Mucosa of descending colon (tissue), 3 donors: ENCODE results near the gene ANKRD45. TPM values are rescaled to one million over a fixed set of nuclear protein-coding genes. Genes with fewer than 3 reads are reported as not detected.
"Not testable (repeated sequence)": the region's sequence is repeated elsewhere in the genome, so short reads cannot be mapped to it uniquely, and the experiment has no call there.

ENCODE experiments used
- ATAC-seq: fragments of 200-7000 bp; cut with Tn5 transposase; one replicate; pipeline ENCODE4 v1.9.1; 2020; ENCODE audit warnings: mild to moderate bottlenecking, moderate library complexity
- DNase-seq, 3 donors: peaks; one replicate each; pipeline ENCODE4 v3.0.0-alpha.2; 2020
- H3K36me3 ChIP-seq: fragments of 200-600 bp; one replicate; pipeline ENCODE4 v1.8.0; 2021; ENCODE audit warnings: low read depth, mild to moderate bottlenecking
- H3K4me1 ChIP-seq: fragments of 200-600 bp; one replicate; pipeline ENCODE4 v1.8.0; 2021; ENCODE audit warnings: low read depth, mild to moderate bottlenecking
- H3K4me3 ChIP-seq: fragments of 200-600 bp; one replicate; pipeline ENCODE4 v1.8.0; 2021; ENCODE audit warnings: mild to moderate bottlenecking
- H3K9me3 ChIP-seq: fragments of 200-600 bp; one replicate; pipeline ENCODE4 v1.8.0; 2021; ENCODE audit warnings: mild to moderate bottlenecking
- CTCF ChIP-seq: fragments of 200-600 bp; IDR thresholded peaks from one replicate; pipeline ENCODE4 v1.8.0; 2022; ENCODE audit warnings: antibody characterized with exemption, mild to moderate bottlenecking
- intact Hi-C, 2 donors: fragments of 100-400 bp; cut with DNase I in 1 of 2; cut with micrococcal nuclease in 1 of 2; formaldehyde crosslinking; loops; one replicate each; pipeline versions ENCODE4 v1.11.0 to v1.11.1; 2022; cut with DNase I, micrococcal nuclease
- total RNA-seq, 3 donors: library from RNA; stranded (reverse); fragmentation: NEBNext Ultra II Directional in 2 of 3; extraction: Animal tissue kit (Norgen Biotek cat#: 25700) in 2 of 3; gene quantifications; one replicate each; pipeline versions ENCODE4 v1.2.1 to v1.2.4, GENCODE V29; 2021 to 2023
- donor health status: DM: no; HTN: no; CAD: no; lungs with moderate emphysema.
- donor health status: DM: no; HTN: no; CAD: no.
- donor health status: DM: no; HTN: yes; CAD: no.

The ANKRD45 gene
- total RNA-seq, 3 donors from 2014 or later: 0.55 to 2.1 (median 1.1) TPM

- peaks cover 6% of the 10 kb centered on the region for H3K4me1 ChIP-seq
- H3K9me3 ChIP-seq: no peaks in the 10 kb centered on the region
- ATAC-seq: no peak
- no peak for DNase-seq
- TF ChIP-seq CTCF: no peak
- H3K36me3 ChIP-seq: no peaks in the 10 kb centered on the region
- H3K4me3 ChIP-seq: no peak overlapping the region
- intact Hi-C loops: no loop called here
Measured at GRCh38 chr1:173682184-173682583, 12.5 kb upstream of the ANKRD45 start.

GRCh38 chr1:173680152-173680551, 10.5 kb upstream of the ANKRD45 start:
- DNase-seq, intact Hi-C loops, H3K4me1 ChIP-seq, ATAC-seq, H3K4me3 ChIP-seq, H3K36me3 ChIP-seq, H3K9me3 ChIP-seq: not testable (repeated sequence)

GRCh38 chr1:173674496-173674895, 4.8 kb upstream of the ANKRD45 start:
- H3K36me3 ChIP-seq, ATAC-seq, H3K4me1 ChIP-seq, intact Hi-C loops, H3K4me3 ChIP-seq, H3K9me3 ChIP-seq, DNase-seq: not testable (repeated sequence)

GRCh38 chr1:173666646-173667045, 3.0 kb downstream of the ANKRD45 start:
- Histone ChIP-seq H3K4me1 (no peaks in the 10 kb centered on the region), H3K36me3 (no peaks in the 10 kb centered on the region), H3K9me3 (no peaks in the 10 kb centered on the region), H3K4me3 (no peak overlapping the region)
- no peak for ATAC-seq
- no peak for DNase-seq
- no peak for TF ChIP-seq CTCF
- intact Hi-C loops: no loop called here

GRCh38 chr1:173663159-173663558, 6.5 kb downstream of the ANKRD45 start:
- Histone ChIP-seq H3K4me3 (no peak overlapping the region), H3K9me3 (no peaks in the 10 kb centered on the region), H3K4me1 (no peaks in the 10 kb centered on the region), H3K36me3 (no peaks in the 10 kb centered on the region)
- intact Hi-C loops: loop anchor here in 1 of 2 donors (2.0 kb wide), 1 partner anchor 62 kb away; no protein-coding TSS in a partner anchor
- DNase-seq (no peak), ATAC-seq (no peak)
- no peak for TF ChIP-seq CTCF

- ATAC-seq: no peak
- H3K9me3 ChIP-seq: no peaks in the 10 kb centered on the region
- intact Hi-C loops: loop anchor here in 1 of 2 donors (2.0 kb wide), 1 partner anchor 61 kb away; no protein-coding TSS in a partner anchor
- H3K4me1 ChIP-seq: no peaks in the 10 kb centered on the region
- no peak overlapping the region for H3K4me3 ChIP-seq
- no peaks in the 10 kb centered on the region for H3K36me3 ChIP-seq
- DNase-seq: no peak
- TF ChIP-seq CTCF: no peak
Measured at GRCh38 chr1:173661763-173662162, 7.9 kb downstream of the ANKRD45 start.

- TF ChIP-seq CTCF: no peak
- H3K4me3 ChIP-seq: no peak overlapping the region
- intact Hi-C loops: no loop called here
- no peaks in the 10 kb centered on the region for H3K9me3 ChIP-seq
- no peaks in the 10 kb centered on the region for H3K4me1 ChIP-seq
- no peaks in the 10 kb centered on the region for H3K36me3 ChIP-seq
- DNase-seq (no peak), ATAC-seq (no peak)
Measured at GRCh38 chr1:173661271-173661670, 8.4 kb downstream of the ANKRD45 start.
